Measurements from ENCODE around the gene SCFD2.
"Not testable (repeated sequence)": the region's sequence is repeated elsewhere in the genome, so short reads cannot be mapped to it uniquely, and the experiment has no call there.

Gene SCFD2

GRCh38 chr4:52837716-52838558 lies 527.9 kb downstream of the SCFD2 start:
- DNase-seq (ENCODE audit: insufficient read length, low spot score): peak; percentile 50
- peak; percentile 27; the same call in 1 of the 2 replicates for TF ChIP-seq POLR2A (IDR thresholded peaks at IDR 0.05; ENCODE audit: low read depth, low read length)
- FAIRE-seq: peak; percentile 50

- DNase-seq (ENCODE audit: insufficient read length, low spot score) (no peak), FAIRE-seq (no peak)
- no peak for TF ChIP-seq POLR2A (IDR thresholded peaks at IDR 0.05; ENCODE audit: low read depth, low read length)
These were observed 529.2 kb downstream of the SCFD2 start for GRCh38 chr4:52836678-52837077.

GRCh38 chr4:52836120-52836519 lies 529.7 kb downstream of the SCFD2 start:
- no peak for TF ChIP-seq POLR2A (IDR thresholded peaks at IDR 0.05; ENCODE audit: low read depth, low read length)
- no peak for FAIRE-seq
- no peak for DNase-seq (ENCODE audit: insufficient read length, low spot score)

DNA sequence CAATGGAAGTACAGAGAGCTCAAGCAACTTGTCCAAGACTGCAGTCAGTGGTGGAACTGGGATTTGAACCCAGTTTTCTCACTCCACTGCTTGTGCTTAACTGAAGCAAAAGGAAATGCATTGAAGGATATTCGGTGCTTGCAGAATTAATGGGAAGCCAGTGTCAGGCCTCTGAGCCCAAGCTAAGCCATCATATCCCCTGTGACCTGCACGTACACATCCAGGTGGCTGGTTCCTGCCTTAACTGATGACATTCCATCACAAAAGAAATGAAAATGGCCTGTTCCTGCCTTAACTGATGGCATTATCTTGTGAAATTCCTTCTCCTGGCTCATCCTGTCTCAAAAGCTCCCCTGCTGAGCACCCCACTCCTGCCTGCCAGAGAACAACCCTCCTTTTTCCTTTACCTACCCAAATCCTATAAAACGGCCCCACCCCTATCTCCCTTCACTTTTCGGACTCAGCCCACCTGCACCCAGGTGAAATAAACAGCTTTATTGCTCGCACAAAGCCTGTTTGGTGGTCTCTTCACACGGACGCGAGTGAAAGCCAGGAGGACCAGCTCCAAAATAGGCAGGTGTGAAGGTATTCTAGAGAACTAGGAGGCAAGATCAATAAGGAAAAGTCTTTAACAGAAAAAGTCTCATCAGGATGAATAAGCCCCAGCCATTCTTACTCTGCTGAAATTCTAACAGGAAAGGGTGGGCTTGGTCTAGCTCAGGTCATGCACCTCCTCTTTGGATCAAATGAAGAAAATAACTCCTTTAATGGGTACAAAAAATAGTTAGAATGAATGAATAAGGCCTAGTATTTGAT lies 531.0 kb downstream of the SCFD2 start:
- DNase-seq (ENCODE audit: insufficient read length, low spot score); FAIRE-seq: not testable (repeated sequence)

GRCh38 chr4:52833941-52834525 lies 531.8 kb downstream of the SCFD2 start:
- DNase-seq (ENCODE audit: insufficient read length, low spot score): no peak
- TF ChIP-seq POLR2A (IDR thresholded peaks at IDR 0.05; ENCODE audit: low read depth, low read length): no peak
- FAIRE-seq: no peak

DNA sequence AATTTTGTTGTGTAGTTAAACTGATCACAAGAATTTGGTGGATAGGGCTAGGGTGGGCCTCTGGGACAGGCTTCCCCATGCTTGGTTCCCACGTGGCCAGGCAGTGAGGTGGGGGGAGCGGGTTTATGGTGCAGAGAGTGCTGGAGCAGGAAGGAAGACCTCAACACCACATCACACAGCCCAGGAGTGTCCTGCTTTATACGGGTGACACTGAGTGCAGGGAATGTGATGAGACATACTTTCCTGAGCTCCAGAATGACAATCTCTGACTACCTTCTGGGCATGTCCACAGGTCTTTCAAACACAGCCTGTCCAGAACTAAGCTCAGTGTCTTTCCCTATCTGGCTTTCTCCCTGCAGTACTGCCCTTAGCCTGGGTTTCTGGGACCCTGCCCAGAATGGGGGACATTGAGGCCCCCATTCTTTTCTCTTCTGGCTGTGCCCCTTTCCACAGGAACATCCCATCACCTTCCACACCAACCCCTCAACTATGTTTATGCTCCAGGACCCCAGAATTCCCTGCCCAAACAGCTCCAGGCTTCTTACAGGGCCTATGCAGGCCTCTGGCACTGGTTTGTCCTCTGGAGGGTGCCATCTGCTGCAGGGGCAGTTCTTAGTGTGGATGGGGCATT lies 540.3 kb downstream of the SCFD2 start:
- no peak for DNase-seq (ENCODE audit: insufficient read length, low spot score)
- no peak for FAIRE-seq
- TF ChIP-seq POLR2A (IDR thresholded peaks at IDR 0.05; ENCODE audit: low read depth, low read length): no peak

- no peak for FAIRE-seq
- TF ChIP-seq POLR2A (IDR thresholded peaks at IDR 0.05; ENCODE audit: low read depth, low read length): no peak
- no peak for DNase-seq (ENCODE audit: insufficient read length, low spot score)
These were observed 541.0 kb downstream of the SCFD2 start for GRCh38 chr4:52824603-52825459.

GRCh38 chr4:52824270-52824602 lies 541.6 kb downstream of the SCFD2 start:
- no peak for TF ChIP-seq POLR2A (IDR thresholded peaks at IDR 0.05; ENCODE audit: low read depth, low read length)
- FAIRE-seq (no peak), DNase-seq (ENCODE audit: insufficient read length, low spot score) (no peak)

DNA sequence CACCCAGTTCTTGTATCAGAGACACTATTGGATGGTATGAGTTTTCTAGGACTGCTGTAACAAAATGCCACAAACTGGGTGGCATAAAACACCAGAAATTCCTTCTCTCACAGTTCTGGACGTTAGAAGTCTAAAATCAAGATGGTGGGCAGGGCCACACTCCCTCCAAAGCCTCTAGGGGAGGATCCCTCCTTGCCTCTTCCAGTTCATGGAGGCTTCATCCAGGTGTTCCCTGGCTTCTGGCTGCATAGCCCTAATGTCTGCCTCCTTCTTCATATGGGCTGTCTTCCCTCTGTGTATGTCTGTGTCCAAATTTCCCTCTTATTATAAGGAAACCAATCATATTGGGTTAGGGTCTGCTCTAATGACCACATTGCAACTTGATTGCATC lies 542.2 kb downstream of the SCFD2 start:
- DNase-seq (ENCODE audit: insufficient read length, low spot score) (no peak), FAIRE-seq (no peak)
- no peak for TF ChIP-seq POLR2A (IDR thresholded peaks at IDR 0.05; ENCODE audit: low read depth, low read length)
